Prostate gland (tissue), 2 donors: ENCODE measurements around the gene PEF1.

Experiments
- CTCF ChIP-seq, 4 experiments: fragments of 200-600 bp in 2 of 4; fragments of 450-650 bp in 2 of 4; sonication (generic) in 2 of 4; IDR thresholded peaks; 1 replicate in 3 of 4; 2 replicates in 1 of 4; pipeline ENCODE4 v1.5.1; 2016 to 2019; ENCODE audit warnings: antibody characterized with exemption in 4 of 4, mild to moderate bottlenecking in 2 of 4, moderate library complexity in 2 of 4
- POLR2A ChIP-seq: fragments of 450-650 bp; IDR thresholded peaks from one replicate; pipeline ENCODE4 v1.6.1; 2016; ENCODE audit warnings: antibody characterized with exemption, mild to moderate bottlenecking
- POLR2AphosphoS5 ChIP-seq: sonication (generic); formaldehyde crosslinking; IDR thresholded peaks from one replicate; pipeline ENCODE4 v1.6.1; 2017; ENCODE audit warnings: antibody characterized with exemption

GRCh38 chr1:31658721-31659120 lies 14.0 kb upstream of the PEF1 start:
- TF ChIP-seq POLR2A (no peak), CTCF (IDR thresholded peaks at IDR 0.05) (no peak), POLR2AphosphoS5 (no peak)
